Measurements from ENCODE around the gene ATG5.
A peak's percentile ranks its signal among the peaks of the same experiment; 100 is the strongest.
"Not testable (repeated sequence)": the region's sequence is repeated elsewhere in the genome, so short reads cannot be mapped to it uniquely, and the experiment has no call there.

Gene ATG5

DNA sequence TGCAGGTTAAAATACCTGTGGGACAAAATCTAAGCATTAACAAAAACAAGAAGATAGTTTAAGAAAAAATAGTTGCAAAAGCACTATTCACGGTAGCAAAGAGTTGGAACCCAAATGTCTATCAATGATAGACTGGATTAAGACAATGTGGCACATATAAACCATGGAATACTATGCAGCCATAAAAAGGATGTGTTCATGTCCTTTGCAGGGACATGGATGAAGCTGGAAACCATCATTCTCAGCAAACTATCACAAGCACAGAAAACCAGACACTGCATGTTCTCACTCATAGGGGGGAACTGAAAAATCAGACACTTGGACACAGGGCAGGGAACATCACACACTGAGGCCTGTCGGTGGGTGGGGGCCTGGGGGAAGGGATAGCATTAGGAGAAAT is 65.8 kb downstream of the ATG5 start:
- not testable (repeated sequence) for DNase-seq (ENCODE audit: low spot score); FAIRE-seq

DNA sequence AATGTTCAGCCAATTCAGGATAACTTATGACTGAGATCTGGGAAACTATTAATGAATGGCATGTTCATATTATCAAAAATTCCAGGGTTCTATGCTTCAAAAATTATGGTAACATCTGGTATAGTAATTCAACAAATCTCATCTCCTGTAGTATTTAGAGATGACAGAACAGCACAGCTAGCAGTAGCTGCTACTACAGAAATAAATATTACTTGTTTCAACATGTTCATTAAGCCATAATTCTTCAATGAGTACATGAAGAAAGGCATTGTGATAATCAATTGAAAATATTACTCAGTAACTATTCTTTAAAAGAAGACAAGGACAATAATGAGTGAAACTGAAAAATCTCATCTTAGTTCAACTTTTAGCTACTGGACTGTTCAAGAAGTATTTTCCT is 66.8 kb downstream of the ATG5 start:
- no peak for DNase-seq (ENCODE audit: low spot score)
- no peak for FAIRE-seq

DNA sequence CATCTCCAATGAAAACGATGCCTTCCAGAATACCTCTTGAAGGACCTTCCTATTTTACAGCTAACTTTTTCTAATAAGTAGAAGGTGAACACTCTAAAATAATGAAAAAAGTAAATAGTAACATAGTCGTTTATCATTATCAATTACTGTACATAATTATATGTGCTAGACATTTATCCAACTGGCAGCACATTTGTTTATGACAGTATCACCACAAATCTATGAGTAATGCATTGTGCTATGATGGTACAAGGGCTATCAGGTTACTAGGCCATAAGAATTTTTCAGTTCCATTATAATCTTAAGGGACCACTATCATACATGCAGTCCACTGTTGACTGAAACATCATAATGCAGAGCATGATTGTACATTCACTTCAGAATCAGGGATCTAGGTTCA is 68.4 kb downstream of the ATG5 start:
- DNase-seq (ENCODE audit: low spot score) = peak; percentile 43

GRCh38 chr6:106256201-106256968 is 69.2 kb downstream of the ATG5 start:
- DNase-seq (ENCODE audit: low spot score) (peak; percentile 39), FAIRE-seq (peak; percentile 69)

More for the DNA sequence above, 68.4 kb downstream of the ATG5 start:
- FAIRE-seq = peak; percentile 51

- DNase-seq (ENCODE audit: low spot score) (no peak), FAIRE-seq (no peak)
Measured at GRCh38 chr6:106255306-106255705, 70.3 kb downstream of the ATG5 start.

- peak; percentile 62 for DNase-seq (ENCODE audit: low spot score)
- FAIRE-seq = peak; percentile 75
Measured at GRCh38 chr6:106254636-106255035, 70.9 kb downstream of the ATG5 start.

DNA sequence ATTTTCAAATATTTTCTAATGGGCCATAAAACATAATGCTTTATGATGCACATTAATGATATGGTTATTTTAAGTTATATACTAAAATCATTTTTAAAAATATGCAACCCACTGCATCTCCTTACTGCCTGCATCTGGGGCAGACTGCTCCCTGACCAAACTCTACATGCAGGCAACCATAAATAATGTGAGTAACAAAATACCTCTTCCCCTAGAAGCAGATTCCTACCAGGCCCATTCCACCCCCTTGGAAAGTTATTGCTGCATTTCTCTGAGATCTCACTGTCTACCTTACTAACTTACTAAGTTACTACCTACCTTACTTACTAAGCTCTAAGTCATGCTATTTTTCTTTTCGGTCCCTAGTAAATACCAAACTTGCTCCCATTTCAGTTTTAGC is 71.8 kb downstream of the ATG5 start:
- peak; percentile 44 for DNase-seq (ENCODE audit: low spot score)
- FAIRE-seq = peak; percentile 69

DNA sequence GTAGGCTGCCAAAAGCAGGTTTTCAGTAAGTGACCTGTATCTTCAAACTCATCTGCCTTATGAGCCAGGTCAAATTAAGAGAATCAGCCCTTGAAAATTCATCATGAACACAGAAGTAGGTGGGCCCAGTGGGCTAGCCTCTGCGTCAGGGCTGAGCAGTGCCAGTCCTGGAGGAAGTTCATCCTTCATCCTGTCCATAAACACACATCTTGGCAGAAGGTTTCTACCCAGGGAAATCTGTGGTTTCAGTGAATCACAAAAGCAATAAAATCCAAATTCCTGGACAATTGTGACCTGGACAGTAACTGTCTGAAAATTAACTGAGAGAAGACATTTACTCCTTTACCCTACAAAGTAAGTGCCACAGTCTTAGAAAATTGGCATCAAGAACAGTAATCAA is 72.4 kb downstream of the ATG5 start:
- DNase-seq (ENCODE audit: low spot score) = peak; percentile 83
- FAIRE-seq = peak; percentile 97

DNA sequence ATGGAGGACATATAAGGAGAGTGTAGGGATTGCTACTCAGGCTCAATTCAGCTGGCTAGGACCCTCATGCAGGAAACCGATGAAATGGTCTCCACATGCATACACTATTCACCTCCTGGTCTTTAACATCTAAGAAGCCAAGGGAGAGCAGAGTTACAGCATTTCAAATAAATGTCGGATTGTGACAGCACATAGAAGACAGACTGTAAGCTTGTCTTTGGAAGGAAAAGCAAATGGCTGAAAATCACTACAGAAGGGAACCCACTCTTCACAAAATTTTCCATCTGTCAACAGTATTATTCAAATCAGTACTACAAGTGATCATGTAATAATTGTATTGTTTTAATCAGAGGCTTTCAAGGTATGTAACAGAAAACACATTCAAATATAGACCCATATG is 72.9 kb downstream of the ATG5 start:
- DNase-seq (ENCODE audit: low spot score) (no peak), FAIRE-seq (no peak)

DNA sequence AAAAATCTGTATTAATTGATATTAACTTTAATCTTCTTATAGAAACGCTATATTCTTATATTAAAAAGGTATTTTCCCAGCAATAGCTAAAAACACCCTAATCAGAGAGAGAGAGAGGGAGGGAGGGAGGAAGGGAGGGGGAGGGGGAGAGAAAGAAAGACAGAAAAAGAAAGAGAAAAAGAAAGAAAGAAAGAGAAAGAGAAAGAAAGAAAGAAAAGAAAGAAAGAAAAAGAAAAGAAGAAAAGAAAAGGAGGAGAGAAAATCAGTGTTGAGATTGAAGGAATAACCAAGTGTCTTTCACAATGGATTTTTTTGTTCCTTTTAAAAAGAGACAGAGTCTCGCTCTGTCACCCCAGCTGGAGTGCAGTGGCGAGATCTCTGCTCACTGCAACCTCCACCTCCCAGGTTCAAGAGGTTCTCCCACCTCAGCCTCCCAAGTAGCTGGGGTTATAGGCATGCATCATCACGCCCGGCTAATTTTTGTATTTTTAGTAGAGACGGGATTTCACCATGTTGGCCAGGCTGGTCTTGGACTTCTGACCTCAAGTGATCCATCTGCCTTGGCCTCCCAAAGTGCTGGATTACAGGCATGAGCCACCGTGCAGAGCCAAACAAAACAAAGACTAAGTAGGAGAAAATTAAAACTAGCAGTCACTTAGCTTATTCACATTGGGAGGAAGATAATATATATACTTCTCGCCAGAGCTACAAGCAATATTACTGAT is 73.9 kb downstream of the ATG5 start:
- peak; percentile 85 for FAIRE-seq
- peak; percentile 34 for DNase-seq (ENCODE audit: low spot score)

- DNase-seq (ENCODE audit: low spot score) (no peak), FAIRE-seq (no peak)
Measured at GRCh38 chr6:106250953-106251352, 74.6 kb downstream of the ATG5 start.

DNA sequence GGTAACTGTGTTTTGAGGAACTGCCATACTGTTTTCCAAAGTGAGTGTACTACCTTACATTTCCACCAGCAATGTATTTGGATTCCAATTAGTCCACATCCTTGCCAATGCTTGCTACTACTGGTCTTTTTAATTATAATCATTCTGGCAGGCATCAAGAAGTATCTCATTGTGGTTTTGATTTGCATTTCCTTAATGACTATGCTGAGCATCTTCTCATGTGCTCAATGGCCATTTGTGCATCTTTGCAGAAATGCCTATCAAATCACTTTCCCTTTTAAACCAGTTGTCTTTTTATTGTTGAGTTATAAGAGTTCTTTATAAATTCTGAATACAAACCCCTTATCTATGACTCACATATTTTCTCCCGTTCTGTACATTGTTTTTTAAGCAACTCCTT is 75.9 kb downstream of the ATG5 start:
- FAIRE-seq = no peak
- DNase-seq (ENCODE audit: low spot score) = no peak

DNA sequence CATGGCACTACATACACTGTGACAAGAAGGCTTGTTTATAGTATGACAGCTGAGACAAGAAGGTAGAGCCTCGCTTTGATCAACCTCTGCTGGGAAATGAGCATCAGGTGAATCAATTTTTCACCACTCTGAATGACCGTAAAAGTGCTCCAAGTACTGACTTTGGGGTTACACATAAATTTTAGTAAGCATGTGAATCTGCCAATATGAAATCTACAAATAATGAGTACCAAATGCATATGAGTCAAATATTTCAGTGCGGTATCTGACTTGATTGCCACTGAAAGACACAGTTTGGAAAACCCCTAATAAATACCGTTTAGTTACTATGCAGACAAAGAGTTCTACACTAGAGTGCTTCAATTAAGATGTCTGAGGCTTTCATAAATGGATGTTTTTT is 77.8 kb downstream of the ATG5 start:
- FAIRE-seq (no peak), DNase-seq (ENCODE audit: low spot score) (no peak)

- DNase-seq (ENCODE audit: low spot score) = no peak
- FAIRE-seq = no peak
Measured at GRCh38 chr6:106247293-106247692, 78.3 kb downstream of the ATG5 start.

- no peak for DNase-seq (ENCODE audit: low spot score)
- FAIRE-seq = no peak
Measured at GRCh38 chr6:106244931-106245330, 80.6 kb downstream of the ATG5 start.

DNA sequence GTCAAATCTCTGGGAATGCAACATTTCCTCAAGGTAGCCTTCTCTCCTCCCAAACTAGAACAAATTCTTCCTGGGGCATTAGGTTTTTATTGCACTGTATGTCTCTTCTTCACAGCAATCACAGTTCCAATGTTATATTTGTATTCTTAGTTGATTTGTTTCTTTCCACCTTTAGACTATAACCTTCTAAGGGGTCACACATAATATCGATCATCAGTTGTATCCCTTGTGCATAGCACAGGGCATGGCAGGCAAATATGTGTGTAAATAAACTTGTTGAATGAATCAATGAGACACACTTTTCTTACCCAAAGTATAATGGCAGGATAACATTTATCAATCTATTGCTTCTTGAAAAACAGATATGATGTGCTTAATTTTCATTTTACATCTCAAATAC is 81.0 kb downstream of the ATG5 start:
- FAIRE-seq = no peak
- no peak for DNase-seq (ENCODE audit: low spot score)

DNA sequence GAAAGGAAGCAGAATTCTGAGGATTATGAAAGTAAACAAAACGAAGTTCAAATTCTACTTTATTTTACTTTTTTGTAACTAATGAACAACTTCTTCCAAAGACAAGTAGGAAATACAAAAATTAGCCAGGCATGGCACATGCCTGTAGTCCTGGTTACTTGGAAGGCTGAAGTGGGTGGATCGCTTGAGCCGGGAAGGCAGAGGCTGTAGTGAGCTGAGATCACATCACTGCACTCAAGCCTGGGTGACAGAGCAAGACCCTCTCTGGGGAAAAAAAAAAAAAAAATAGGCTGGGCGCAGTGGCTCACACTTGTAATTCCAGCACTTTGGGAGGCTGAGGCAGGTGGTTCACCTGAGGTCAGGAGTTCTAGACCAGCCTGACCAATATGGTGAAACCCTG is 82.3 kb downstream of the ATG5 start:
- FAIRE-seq = no peak
- no peak for DNase-seq (ENCODE audit: low spot score)

GRCh38 chr6:106241498-106241897 is 84.1 kb downstream of the ATG5 start:
- no peak for FAIRE-seq
- DNase-seq (ENCODE audit: low spot score) = no peak

DNA sequence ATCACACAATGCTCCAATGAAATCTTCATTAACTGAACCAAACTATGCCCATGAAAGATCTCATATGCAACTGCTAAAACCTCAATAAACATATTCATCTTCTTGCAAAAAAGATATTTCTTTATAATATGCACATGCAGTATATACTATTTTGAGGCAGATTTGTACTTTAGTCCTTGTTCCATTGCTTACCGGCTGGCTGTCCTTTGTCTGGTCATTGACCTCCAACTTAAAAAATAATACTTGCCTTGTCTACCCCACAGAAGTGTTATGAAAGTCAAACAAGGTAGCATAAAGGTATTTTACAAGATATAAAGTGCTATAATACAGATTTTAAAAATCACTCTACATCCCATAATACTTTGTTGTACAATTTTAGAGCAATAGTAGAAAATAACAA is 88.3 kb downstream of the ATG5 start:
- no peak for DNase-seq (ENCODE audit: low spot score)
- FAIRE-seq = no peak

DNA sequence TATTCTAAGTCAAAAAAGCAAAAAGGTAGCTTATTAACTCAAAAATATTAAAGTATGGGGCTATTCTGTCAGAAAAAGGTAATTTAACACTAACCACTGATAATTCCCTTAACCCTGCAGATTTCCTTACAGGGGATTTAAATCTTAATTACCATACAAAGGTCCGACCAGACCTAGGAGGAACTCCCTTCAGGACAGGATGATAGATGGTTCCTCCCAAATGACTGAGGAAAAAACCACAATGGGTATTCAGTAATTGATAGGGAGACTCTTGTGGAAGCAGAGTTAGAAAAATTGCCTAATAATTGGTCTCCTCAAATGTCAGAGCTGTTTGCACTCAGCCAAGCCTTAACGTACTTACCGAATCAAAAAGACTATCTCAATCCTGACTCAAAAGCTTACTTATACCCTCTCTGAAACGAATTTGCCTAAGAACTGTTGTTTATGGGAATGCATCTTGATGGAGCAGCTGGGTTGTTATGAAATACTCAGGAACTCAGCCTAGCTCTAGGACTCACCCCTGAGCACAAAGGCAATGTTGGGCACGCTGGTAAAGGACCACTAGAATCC is 95.6 kb downstream of the ATG5 start:
- not testable (repeated sequence) for FAIRE-seq; DNase-seq (ENCODE audit: low spot score)

DNA sequence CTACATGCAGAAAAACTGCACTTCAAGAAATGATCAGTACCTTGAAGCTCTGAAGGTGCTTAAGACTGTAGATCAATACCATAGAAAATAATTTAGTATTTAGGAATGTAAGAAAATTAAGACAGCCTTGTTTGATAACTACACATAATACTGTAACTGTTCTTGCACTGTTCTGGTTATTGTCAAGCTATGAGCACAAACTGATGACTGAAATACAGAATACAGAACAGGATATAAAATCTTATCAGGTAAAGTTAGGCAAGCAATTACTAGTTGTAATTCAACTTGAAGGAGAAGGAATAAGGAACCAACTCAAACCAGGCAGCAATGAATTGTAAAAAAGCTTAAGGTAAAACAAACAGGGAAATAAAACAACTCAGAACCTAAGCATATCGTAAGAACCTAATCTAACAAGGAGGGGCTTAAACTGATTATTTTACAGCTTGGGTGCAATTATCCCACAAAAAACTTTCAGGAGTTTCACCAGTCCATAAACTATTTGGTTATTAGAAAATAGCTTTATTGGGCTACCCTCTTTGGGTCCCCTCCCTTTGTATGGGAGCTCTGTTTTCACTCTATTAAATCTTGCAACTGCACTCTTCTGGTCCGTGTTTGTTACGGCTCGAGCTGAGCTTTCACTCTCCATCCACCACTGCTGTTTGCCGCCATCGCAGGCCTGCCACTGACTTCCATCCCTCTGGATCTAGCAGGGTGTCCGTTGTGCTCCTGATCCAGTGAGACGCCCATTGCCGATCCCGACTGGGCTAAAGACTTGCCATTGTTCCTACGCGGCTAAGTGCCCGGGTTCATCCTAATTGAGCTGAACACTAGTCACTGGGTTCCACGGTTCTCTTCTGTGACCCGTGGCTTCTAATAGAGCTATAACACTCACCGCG is 97.7 kb downstream of the ATG5 start:
- DNase-seq (ENCODE audit: low spot score) (no peak), FAIRE-seq (no peak)

DNA sequence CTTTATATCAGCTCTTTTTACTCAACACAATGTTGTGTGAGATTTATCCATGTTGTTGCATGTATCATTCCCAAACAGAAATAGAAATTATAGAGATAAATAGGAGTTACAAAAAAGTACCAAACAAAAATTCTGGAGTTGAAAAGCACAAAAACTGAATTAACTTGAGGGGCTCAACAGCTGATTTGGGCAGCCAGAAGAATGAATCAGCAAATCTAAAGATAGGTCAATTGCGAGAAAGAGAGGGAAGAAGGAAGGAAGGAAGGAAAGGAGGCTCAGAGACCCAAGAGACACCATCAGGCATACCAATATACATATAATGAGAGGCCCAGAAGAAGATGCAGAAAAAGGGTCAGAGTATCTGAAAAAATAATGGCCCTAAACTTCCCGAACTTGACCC is 98.9 kb downstream of the ATG5 start:
- FAIRE-seq = no peak

More for the DNA sequence above, 98.9 kb downstream of the ATG5 start:
- no peak for DNase-seq (ENCODE audit: low spot score)
